ENCODE results near the gene B4GALT1. TPM values are rescaled to one million over a fixed set of nuclear protein-coding genes. Genes with fewer than 3 reads are reported as not detected.

Gene B4GALT1
- total RNA-seq, 2 experiments from 2014 or later, result 41.2 to 41.4 TPM

DNA sequence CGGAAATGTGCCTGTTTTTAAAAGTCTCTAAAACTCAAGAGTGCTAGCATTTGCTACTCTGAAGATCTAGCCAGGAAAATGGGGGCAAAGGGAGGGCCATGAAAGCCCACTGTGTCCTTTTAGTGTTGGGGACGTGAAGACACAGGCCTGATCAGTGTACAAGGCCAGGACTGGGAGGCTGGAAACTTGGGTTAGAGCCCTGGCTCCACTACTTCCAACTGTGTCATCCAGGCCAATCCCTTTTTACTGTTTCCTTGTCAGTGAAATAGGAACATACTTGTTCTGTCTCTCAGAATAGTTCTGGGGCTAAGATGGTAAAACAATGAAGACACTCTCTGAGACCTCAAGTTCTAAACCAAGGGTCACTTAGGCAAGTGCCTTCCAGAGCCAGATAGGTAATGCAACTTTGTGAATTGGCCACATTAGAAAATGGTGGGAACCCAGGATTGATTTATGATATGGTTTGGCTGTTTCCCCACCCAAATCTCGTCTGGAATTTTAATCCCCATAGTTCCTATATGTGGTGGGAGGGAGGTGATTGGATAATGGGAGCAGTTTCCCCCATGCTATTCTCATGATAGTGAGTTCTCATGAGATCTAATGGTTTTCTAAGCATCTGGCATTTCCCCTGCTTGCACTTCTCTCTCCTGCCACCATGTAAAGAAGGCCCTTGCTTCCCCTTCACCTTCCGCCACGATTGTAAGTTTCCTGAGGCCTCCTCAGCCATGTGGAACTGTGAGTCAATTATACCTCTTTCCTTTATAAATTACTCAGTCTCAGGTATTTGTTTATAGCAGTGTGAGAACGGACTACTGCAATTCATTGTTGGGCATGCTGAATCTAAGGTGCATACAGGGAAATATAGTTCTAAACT is 30.4 kb upstream of the B4GALT1 start:
- Mint-ChIP-seq H3K27me3 (no peaks in the 10 kb centered on the region), H3K4me1 (ENCODE audit: low read depth) (peaks cover 7% of the 10 kb centered on the region), H3K36me3 (ENCODE audit: low read depth) (no peaks in the 10 kb centered on the region), H3K27ac (no peak overlapping the region), H3K4me3 (no peak overlapping the region), H3K9me3 (no peaks in the 10 kb centered on the region)
- ChIA-PET POLR2A (no interaction called here), CTCF (interaction anchor here (0.9 to 1.7 kb wide), 2 partner anchors 17 to 29 kb away, joined by 4 to 5 read pairs; no protein-coding TSS in a partner anchor)
- no peak for ATAC-seq
- TF ChIP-seq, protein P1, sequence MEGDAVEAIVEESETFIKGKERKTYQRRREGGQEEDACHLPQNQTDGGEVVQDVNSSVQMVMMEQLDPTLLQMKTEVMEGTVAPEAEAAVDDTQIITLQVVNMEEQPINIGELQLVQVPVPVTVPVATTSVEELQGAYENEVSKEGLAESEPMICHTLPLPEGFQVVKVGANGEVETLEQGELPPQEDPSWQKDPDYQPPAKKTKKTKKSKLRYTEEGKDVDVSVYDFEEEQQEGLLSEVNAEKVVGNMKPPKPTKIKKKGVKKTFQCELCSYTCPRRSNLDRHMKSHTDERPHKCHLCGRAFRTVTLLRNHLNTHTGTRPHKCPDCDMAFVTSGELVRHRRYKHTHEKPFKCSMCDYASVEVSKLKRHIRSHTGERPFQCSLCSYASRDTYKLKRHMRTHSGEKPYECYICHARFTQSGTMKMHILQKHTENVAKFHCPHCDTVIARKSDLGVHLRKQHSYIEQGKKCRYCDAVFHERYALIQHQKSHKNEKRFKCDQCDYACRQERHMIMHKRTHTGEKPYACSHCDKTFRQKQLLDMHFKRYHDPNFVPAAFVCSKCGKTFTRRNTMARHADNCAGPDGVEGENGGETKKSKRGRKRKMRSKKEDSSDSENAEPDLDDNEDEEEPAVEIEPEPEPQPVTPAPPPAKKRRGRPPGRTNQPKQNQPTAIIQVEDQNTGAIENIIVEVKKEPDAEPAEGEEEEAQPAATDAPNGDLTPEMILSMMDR (IDR thresholded peaks at IDR 0.05), result no peak
- DNase-seq, result no peak
- intact Hi-C loops (cut with micrococcal nuclease), result no loop called here

DNA sequence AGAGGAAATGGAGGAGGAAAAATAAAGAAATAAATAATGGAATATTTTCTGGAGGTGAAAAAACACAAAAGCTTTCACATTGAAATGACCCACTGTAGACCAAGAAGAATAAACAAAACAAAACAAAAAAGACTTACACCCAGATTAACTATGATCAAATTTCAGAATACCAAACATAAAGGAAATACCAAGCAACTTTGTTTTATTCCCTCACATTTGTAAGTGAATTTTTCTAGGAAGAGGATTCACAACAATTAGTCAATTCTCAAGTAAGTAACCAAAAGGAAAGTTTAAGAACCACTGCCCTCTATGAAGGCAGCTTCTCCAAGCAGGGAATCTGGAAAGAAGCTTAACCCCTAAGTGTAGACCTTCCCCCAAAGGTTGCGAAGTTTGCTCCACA is 29.6 kb upstream of the B4GALT1 start:
- TF ChIP-seq, protein P1 (IDR thresholded peaks at IDR 0.05), result no peak
- H3K4me1 Mint-ChIP-seq (ENCODE audit: low read depth), result no peaks in the 10 kb centered on the region
- ChIA-PET POLR2A (no interaction called here), CTCF (interaction anchor here (0.9 to 1.7 kb wide), 2 partner anchors 18 to 30 kb away, joined by 4 to 5 read pairs; no protein-coding TSS in a partner anchor)
- no peak overlapping the region for H3K27ac Mint-ChIP-seq
- no peaks in the 10 kb centered on the region for H3K9me3 Mint-ChIP-seq
- H3K27me3 Mint-ChIP-seq, result no peaks in the 10 kb centered on the region
- no peak for DNase-seq
- intact Hi-C loops (cut with micrococcal nuclease), result no loop called here
- no peak overlapping the region for H3K4me3 Mint-ChIP-seq
- no peaks in the 10 kb centered on the region for H3K36me3 Mint-ChIP-seq (ENCODE audit: low read depth)
- ATAC-seq, result no peak

DNA sequence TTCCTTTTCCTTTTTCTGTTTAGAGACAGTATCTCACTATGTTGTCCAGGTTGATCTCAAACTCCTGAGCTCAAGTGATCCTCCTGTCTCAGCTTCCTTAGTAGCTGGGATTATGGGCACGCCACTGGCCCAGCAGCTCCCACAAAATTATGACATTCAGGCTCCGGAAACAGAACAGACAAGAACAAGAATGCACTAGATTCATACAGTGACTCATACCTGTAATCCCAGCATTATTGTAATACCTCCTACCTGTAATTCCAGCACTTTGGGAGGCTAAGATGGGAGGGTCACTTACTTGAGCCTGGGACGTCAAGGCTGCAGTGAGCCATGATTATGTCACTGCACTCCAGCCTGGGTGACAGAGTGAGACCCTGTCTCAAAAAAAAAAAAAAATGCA is 26.7 kb upstream of the B4GALT1 start:
- ChIA-PET CTCF (no interaction called here), POLR2A (interaction anchor here (1.4 kb wide), 1 partner anchor 10 kb away, joined by 3 read pairs; no protein-coding TSS in a partner anchor)
- Mint-ChIP-seq H3K4me3 (no peak overlapping the region), H3K27me3 (no peaks in the 10 kb centered on the region), H3K9me3 (no peaks in the 10 kb centered on the region), H3K27ac (no peak overlapping the region), H3K36me3 (ENCODE audit: low read depth) (no peaks in the 10 kb centered on the region), H3K4me1 (ENCODE audit: low read depth) (no peaks in the 10 kb centered on the region)
- TF ChIP-seq, protein P1 (IDR thresholded peaks at IDR 0.05), result no peak
- intact Hi-C loops (cut with micrococcal nuclease), result no loop called here
- DNase-seq (no peak), ATAC-seq (no peak)

DNA sequence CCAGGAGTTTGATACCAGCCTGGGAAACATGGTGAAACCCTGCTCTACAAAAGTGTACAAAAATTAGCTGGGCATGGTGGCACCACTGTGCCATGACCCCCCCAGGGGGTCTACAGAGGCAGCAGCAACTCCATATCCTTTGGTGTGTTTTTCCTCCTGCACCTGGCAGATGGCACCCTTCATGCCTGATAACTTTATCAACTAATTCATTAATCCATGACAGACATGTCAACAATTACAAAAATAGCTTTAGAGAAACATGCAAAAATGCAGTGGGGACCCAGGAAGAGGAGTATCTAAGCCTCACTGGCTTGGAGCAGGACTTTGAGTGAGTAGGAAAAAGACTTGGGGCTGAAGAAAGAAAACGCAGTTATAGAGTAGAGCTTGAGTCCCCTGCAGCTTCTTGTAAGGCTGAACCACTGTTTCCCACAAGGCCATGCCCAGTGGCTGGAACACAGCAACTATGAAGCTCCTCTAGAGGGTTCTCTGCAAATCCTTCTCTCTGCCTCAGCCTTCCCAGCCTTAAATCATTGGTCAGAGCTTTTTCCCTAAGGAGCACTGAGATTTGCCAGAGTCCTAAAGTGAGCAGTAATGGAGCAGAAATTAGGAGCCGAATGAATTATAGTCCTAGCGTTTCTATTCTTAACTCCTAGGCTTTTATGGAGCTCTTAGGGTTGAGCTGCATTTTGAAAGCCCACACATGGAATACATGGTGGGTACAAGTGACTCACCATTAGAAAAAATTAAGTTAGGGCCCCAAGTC is 25.5 kb upstream of the B4GALT1 start:
- POLR2A ChIA-PET, result interaction anchor here (0.6 to 1.4 kb wide), 2 partner anchors 11 to 116 kb away, joined by 3 read pairs; partner anchors contain the start of gene SMU1
- CTCF ChIA-PET, result interaction anchor here (1.3 kb wide), 1 partner anchor 8 kb away, joined by 5 read pairs; no protein-coding TSS in a partner anchor
- ATAC-seq (no peak), DNase-seq (no peak)
- Mint-ChIP-seq H3K27ac (no peak overlapping the region), H3K4me1 (ENCODE audit: low read depth) (no peaks in the 10 kb centered on the region), H3K4me3 (no peak overlapping the region), H3K9me3 (no peaks in the 10 kb centered on the region), H3K27me3 (no peaks in the 10 kb centered on the region), H3K36me3 (ENCODE audit: low read depth) (no peaks in the 10 kb centered on the region)
- intact Hi-C loops (cut with micrococcal nuclease), result no loop called here
- TF ChIP-seq, protein P1 (IDR thresholded peaks at IDR 0.05), result no peak

Data from activated CD8-positive, alpha-beta T cell treated with anti-CD3 and anti-CD28 coated beads for 36 hours (primary cell).